NOMO-1 treated with dmso at 0.1 percent for 144 hours (cell line): Measurements from ENCODE around the gene NEU3.
"Not testable (repeated sequence)": the region's sequence is repeated elsewhere in the genome, so short reads cannot be mapped to it uniquely, and the experiment has no call there.

Source experiments
- DNase-seq: peaks from one replicate; lab custom pipeline; 2025; ENCODE audit not compliant: unreplicated experiment; lab: John Stamatoyannopoulos, UW

Gene NEU3

GRCh38 chr11:75028724-75029123 lies 40.0 kb downstream of the NEU3 start:
- DNase-seq: no peak

DNA sequence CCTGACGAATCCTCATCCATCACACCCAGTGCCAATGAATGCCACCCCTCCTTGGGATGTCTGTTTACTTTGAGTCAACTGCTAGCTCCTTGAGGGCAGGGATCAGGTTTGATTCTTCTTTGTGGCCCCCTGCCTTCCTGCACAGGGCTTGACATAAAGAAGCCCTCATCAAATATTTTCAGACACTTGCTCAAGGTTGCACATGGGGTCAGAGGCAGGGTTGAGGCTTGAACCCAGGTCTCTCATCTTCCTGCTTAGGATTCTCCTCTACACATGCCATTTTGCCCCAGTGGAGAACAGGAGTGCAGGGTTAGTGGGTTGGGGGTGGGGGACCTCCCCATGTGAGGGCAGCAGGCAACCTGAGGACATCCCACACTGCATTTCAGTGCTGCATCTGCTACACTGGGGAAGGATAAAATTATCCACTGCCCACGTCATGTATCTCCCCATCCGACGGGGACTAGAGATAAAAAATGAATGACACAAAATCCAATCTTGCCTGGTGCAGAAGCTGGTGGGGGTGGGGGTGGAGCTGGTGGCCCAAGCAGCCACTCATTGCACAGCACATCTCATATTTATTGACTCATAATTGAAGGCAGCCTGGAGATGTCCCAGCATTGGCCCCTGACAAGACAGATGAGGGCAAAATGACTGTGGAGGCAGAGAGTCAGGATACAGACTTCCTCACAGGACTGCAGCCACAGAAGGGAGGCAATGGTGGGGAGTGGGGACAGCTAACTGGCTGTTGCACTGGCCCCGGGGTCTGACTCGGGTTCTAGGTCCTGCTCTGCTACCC lies 41.3 kb downstream of the NEU3 start:
- DNase-seq: no peak

GRCh38 chr11:75031224-75031753 lies 42.6 kb downstream of the NEU3 start:
- no peak for DNase-seq

GRCh38 chr11:75031771-75032549 lies 43.2 kb downstream of the NEU3 start:
- DNase-seq: no peak

- DNase-seq: no peak
Measured at GRCh38 chr11:75032550-75032935, 43.8 kb downstream of the NEU3 start.

DNA sequence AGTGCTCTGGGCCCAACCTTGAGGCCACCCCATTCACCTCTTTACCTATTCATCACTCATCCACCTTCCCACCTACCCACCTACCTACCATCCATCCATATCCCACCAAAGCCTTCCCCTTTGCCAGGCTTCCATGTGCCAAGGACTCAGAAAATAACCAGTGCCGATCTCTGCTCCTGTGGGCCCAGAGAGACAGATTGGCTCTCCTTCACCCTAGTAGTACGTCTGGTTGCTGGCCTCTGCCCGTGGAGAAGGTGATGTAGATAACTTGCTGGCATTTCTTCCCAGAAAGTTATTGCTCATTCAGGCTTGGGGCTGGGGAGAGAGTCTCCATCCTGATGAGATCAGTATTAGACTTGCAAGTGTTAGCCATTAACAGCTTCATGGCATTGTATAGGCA lies 45.2 kb downstream of the NEU3 start:
- DNase-seq: no peak

GRCh38 chr11:75035256-75035655 lies 46.5 kb downstream of the NEU3 start:
- no peak for DNase-seq

GRCh38 chr11:75035911-75036565 lies 47.3 kb downstream of the NEU3 start:
- DNase-seq: no peak

- no peak for DNase-seq
Measured at GRCh38 chr11:75040167-75040770, 51.5 kb downstream of the NEU3 start.

DNA sequence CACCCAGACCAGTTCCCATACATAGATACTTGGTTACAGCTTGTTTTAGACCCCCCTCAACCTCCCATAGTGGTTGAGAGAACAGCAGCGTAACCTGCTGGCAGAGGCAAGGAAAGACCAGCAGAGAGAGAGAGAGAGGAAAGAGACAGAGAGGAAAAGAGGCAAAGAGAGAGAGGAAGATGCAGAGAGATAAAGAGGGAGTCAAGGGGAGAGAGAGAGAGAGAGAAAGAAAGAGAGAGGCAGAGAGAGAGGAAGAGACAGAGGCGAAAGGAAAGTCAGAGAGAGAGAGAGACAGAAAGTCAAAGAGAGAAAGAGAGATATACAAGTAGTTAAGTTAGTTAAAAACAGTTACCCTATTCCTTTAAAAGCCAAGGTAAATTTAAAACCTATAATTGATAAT lies 52.5 kb downstream of the NEU3 start:
- no peak for DNase-seq

- DNase-seq: not testable (repeated sequence)
Measured at GRCh38 chr11:75041821-75042220, 53.1 kb downstream of the NEU3 start.

- DNase-seq: not testable (repeated sequence)
Measured at GRCh38 chr11:75044381-75045170, 55.8 kb downstream of the NEU3 start.

DNA sequence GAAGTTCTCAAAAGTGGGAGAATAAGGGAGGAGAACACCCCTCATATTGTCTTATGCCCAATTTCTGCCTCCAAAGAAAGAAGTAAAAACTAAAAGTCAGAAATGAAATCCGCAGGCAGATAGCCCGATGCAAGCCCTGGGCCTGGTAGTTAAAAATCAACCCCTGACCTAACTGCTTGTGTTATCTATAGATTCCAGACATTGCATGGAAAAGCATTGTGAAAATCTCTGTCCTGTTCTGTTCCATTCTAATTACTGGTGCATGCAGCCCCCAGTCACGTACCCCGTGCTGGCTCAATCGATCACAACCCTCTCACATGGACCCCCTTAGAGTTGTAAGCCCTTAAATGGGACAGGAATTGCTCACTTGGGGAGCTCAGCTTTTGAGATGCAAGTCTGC lies 57.9 kb downstream of the NEU3 start:
- not testable (repeated sequence) for DNase-seq

GRCh38 chr11:75047191-75047590 lies 58.5 kb downstream of the NEU3 start:
- DNase-seq: no peak

DNA sequence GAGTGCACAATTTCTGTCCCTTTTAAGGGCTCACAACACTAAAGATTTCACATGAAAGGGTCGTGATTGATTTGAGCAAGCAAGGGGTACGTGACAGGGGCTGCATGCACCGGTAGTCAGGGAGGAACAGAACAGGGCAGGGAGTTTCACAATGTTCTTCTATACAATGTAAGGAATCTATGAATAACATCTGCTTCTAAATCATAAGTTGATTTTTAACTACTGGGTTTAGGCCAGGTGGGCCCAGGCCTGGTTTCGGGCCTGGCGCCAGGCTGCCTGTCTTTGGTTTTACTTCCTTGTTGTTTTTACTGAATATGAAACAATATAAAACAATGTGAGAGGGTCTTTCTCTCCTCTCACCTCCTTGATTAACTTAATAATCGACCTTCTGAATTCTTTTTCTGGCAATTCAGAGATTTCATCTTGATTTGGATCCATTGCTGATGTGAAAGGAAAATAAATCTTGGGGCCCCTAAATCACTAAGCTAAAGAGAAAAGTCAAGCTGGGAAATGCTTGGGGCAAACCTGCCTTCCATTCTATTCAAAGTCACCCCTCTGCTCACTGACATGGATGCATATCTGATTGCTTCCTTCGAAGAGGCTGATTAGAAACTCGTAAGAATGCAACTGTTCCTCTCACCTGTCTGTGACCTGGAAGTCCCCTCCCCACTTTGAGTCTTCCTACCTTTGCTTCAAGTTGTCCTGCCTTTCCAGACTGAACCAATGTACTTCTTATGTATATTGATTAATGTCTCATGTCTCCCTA lies 61.0 kb downstream of the NEU3 start:
- not testable (repeated sequence) for DNase-seq

DNA sequence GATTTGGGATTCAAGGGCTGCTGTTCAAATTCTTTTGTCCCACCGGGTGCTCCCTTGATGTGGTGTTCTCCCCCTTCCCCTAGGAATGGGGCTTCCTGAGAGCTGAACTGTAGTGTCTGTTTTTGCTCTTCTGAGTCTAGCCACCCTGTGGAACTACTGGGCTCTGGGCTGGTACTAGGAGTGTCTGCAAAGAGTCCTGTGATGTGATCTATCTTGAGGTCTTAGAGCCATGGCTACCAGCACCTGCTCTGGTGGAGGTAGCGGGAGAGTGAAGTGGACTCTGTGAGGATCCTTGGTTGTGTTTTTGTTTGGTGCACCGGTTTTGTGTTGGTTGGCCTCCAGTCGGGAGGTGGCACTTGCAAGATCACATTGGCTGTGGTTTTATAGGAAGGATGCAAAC lies 61.8 kb downstream of the NEU3 start:
- no peak for DNase-seq

GRCh38 chr11:75051043-75051442 lies 62.3 kb downstream of the NEU3 start:
- DNase-seq: no peak

DNA sequence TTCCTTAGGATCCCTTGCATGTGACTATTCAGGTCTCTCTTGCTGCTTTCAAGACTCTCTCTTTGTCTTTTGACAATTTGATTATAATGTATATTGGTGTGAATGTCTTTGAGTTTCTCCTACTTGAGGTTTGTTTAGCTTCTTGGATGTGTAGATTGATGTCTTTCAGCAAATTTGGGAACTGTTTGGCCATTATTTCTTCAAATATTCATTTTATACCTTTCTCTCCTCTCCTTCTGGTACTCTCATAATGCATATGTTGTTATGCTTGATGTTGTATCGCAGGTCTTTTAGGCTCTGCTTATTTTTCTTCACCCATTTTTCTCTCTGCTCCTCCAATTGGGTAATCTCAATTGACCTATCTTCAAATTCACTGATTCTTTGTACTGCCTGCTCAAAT lies 63.7 kb downstream of the NEU3 start:
- DNase-seq: no peak

DNA sequence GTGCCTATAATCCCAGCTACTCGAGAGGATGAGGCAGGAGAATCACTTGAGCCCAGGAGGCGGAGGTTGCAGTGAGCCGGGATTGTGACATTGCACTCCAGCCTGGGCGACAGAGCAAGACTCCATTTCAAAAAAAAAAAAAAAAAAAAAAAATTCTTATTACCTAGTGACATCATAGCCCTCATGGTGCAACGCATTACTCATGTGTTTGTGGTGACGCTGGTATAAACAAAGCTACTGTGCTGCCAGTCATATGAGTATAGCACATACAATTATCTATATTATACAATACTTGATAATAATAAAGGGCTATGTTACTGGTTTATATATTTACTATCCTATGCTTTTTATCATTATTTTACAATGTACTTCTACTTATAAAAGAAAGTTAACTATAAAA lies 66.8 kb downstream of the NEU3 start:
- no peak for DNase-seq

DNA sequence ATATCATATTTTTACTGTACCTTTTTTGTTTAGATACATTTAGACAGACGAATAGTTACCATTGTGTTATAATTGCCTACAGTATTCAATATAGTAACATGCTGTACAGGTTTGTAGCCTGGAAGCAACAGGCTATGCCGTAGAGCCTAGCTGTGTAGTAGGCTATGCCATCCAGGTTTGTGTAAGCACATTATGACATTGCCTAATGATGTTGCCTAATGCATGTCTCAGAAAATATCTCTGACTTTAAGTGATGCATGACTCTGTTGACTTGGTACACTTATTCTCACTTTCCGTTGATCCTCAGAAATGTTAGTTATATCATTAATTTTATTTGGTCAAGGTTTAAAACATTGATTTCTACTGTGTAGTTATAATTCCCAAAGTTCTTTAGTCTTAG lies 68.1 kb downstream of the NEU3 start:
- DNase-seq: no peak
